GM19193 (cell line): ENCODE data around the gene WNT6.

ENCODE experiments used
- POLR2A ChIP-seq: IDR thresholded peaks from 4 replicates; pipeline ENCODE4 v1.6.1; 2011; ENCODE audit not compliant: insufficient read depth, insufficient read length; ENCODE audit errors: extremely low read depth

WNT6 gene

DNA sequence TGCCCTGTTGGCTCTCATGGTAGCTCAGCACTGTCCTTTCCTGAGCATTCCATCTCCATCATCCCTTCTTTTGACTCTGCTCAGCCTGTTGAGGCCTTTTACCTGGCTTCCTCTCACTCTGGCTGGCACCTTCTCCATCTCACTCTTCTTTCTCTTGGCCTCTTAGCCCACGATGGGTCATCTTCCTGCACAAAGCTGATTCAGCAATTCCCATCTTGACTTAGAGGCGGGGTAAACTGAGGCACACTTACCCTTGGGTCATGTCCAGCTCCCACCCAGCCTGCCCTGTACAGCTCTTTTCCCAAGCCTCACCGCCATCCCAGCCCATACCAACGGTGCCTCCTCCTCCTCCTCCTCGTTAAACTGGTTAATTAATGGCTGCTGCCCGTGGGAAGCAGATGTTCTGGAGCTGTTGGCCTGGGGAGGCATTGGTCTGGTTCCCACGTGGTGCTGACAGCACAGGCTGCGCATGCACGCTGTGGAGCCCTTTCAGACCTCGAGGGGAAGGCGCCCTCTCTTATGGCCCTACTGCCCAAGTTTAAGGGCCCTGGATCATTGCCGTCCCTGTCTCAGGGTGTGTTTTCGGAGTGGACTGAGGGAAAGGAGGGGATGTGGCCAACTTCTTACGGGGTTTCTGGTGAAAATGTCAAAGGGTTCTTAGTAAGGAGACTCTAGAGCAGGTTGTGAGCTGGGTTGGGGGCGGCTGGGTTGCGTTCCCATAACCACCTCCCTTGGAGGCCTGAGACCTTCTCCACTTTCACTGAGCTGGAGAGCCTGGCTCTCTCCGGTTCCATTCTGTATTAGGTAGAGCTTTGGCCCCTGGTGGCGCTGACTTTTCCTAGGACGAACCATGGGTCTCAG lies 31.9 kb downstream of the WNT6 start:
- TF ChIP-seq POLR2A = no peak

- peak; percentile 72 for TF ChIP-seq POLR2A
Measured at GRCh38 chr2:218892693-218893348, 33.2 kb downstream of the WNT6 start.

DNA sequence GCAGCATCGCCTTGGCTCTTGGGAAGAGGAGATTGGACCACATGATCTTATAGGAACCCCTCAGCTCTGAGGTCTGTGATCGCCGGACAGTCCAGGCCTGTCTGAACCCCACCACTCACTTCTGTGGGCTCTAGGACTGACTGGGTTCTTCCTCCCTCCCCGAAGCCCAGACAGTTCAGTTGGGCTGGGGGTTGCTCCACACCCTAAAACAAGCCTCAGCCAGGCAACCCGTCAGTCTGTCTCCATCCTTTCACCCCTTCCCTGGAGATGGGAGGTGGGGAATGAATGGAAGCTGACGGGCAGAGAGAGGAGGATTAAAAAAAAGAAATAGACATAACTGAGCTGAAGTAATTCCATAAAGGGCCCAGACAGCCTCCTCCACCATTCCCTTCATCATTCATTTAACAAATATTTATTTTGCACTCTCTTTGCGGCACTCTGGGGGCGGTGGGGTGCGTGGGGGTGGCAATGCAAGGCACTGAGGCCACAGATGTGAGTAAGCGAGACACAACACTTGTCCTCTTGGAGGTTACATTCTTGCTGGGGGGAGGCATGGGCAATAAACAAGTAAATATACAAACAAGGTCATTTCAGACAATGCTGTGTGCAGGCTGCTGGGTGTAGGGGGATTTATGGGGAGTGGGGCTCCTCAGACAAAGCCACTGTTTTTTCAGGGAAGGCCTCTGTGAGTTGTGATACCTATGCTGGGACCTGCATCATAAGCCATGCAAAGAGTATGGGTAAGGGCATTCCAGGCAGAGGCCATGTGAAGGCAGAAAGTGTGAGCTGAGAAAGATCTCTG lies 33.9 kb downstream of the WNT6 start:
- TF ChIP-seq POLR2A = no peak

GRCh38 chr2:218894151-218894879 lies 34.7 kb downstream of the WNT6 start:
- peak; percentile 27 for TF ChIP-seq POLR2A

GRCh38 chr2:218894880-218895157 lies 35.2 kb downstream of the WNT6 start:
- no peak for TF ChIP-seq POLR2A

GRCh38 chr2:218895326-218895725 lies 35.7 kb downstream of the WNT6 start:
- no peak for TF ChIP-seq POLR2A

GRCh38 chr2:218895759-218896500 lies 36.3 kb downstream of the WNT6 start:
- no peak for TF ChIP-seq POLR2A

- peak; percentile 69 for TF ChIP-seq POLR2A
Measured at GRCh38 chr2:218896501-218897393, 37.1 kb downstream of the WNT6 start.

- TF ChIP-seq POLR2A = no peak
Measured at GRCh38 chr2:218897394-218898108, 37.9 kb downstream of the WNT6 start.

DNA sequence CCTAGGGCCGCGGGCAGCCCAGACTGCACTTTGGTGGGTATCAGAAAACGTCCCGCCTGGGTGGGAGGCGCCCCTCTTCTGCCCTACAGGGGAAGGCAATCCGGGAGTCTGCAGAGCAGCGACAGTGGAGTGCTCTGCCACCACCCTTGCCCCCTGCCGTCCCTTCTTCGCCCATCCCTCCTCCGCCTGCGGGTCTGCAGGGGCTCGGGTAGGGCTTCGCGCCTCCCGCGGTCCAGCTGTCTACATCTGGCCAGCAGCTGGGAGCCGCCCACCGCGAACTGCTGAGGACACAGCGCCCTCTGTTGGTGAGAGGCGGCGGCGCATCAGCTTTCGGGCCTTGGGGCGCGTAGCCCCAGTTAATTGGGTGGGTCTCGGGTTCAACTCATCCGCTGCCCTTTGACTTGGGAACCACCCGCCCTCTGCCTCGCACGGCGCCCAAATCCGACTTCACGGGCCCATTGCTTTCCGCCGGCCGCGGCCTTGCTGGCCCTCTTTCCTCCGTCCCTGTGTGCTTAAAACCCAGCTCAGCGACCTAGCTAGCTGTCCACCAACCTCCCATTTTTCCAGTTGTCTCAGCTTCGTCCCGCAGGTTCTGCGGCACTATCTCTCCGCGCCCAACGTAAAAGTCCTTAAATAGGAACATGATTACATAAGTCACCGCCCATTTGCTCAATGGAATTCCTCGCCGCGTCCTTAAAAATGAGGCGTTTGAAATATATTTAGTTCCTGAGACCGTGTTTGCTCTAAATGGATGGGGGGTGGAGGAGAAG lies 38.7 kb downstream of the WNT6 start:
- TF ChIP-seq POLR2A = no peak

GRCh38 chr2:218899147-218899546 lies 39.5 kb downstream of the WNT6 start:
- TF ChIP-seq POLR2A = no peak

GRCh38 chr2:218902427-218902826 lies 42.8 kb downstream of the WNT6 start:
- TF ChIP-seq POLR2A = no peak
